ENCODE data around the gene CARMIL3. TPM values are rescaled to one million over a fixed set of nuclear protein-coding genes. Genes with fewer than 3 reads are reported as not detected.
A peak's percentile ranks its signal among the peaks of the same experiment; 100 is the strongest.

Gene CARMIL3
- total RNA-seq, 1 experiment from 2014 or later, result 1.00 TPM

GRCh38 chr14:24057271-24057670 is 5.5 kb downstream of the CARMIL3 start:
- H3K4me3 Mint-ChIP-seq (ENCODE audit: unreplicated experiment), result no peak overlapping the region
- peaks cover 5% of the 10 kb centered on the region; the same call in 1 of the 2 replicates for H3K4me1 ChIP-seq
- no peak overlapping the region for H3K4me3 ChIP-seq (ENCODE audit: low read depth, low read length)
- H3K27me3 Mint-ChIP-seq (ENCODE audit: insufficient read depth, unreplicated experiment), result peaks cover 6% of the 10 kb centered on the region
- intact Hi-C loops (cut with micrococcal nuclease; ENCODE audit: unreplicated experiment), result no loop called here
- H3K9me3 ChIP-seq, result no peaks in the 10 kb centered on the region
- no peaks in the 10 kb centered on the region for H3K4me1 Mint-ChIP-seq (ENCODE audit: low read depth, unreplicated experiment)
- CTCF ChIA-PET, result interaction anchor here (1.8 to 4.8 kb wide), 3 partner anchors 24 to 51 kb away, joined by 15 to 155 read pairs (median 129); partner anchors contain the start of gene PCK2
- H3K27ac Mint-ChIP-seq (ENCODE audit: unreplicated experiment), result no peak overlapping the region
- no peaks in the 10 kb centered on the region for H3K36me3 Mint-ChIP-seq (ENCODE audit: insufficient read depth, unreplicated experiment)
- DNase-seq, result no peak
- no peaks in the 10 kb centered on the region for H3K27me3 ChIP-seq (replicated peaks; ENCODE audit: control insufficient read depth, insufficient read depth, low read length)
- POLR2A ChIA-PET, result interaction anchor here (0.9 kb wide), 1 partner anchor 12 kb away, joined by 4 read pairs; no protein-coding TSS in a partner anchor
- BruUV-seq (replicated peaks), result no TSS peak
- no peaks in the 10 kb centered on the region for H3K36me3 ChIP-seq (ENCODE audit: control insufficient read depth, insufficient read depth, low read length)
- TF ChIP-seq CTCF (IDR thresholded peaks at IDR 0.05; ENCODE audit: insufficient read depth in 1 of 2, low read depth in 1 of 2, low read length in 1 of 2, severe bottlenecking in 1 of 2, unreplicated experiment in 1 of 2), result no peak
- H3K9me3 Mint-ChIP-seq (ENCODE audit: unreplicated experiment), result no peaks in the 10 kb centered on the region

DNA sequence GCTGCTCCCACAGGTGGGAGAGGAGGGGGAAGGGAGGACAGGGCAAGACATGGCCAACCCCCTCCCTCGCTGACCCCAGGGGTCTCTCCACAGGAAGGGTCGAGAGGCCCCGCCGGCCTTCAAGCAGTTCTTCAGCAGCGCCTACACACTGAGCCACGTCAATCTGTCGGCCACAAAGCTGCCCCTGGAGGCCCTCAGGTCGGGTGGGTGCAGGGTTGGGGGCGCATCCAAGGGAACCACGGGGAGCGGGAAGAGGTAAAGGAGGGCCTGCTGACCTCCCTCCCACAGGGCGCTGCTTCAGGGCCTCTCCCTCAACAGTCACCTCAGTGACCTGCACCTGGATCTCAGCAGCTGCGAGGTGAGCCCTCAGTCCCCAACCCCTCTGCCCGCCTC is 6.1 kb downstream of the CARMIL3 start:
- Mint-ChIP-seq H3K9me3 (ENCODE audit: unreplicated experiment) (no peaks in the 10 kb centered on the region), H3K4me3 (ENCODE audit: unreplicated experiment) (no peak overlapping the region), H3K27ac (ENCODE audit: unreplicated experiment) (no peak overlapping the region), H3K27me3 (ENCODE audit: insufficient read depth, unreplicated experiment) (peaks cover 6% of the 10 kb centered on the region), H3K36me3 (ENCODE audit: insufficient read depth, unreplicated experiment) (no peaks in the 10 kb centered on the region), H3K4me1 (ENCODE audit: low read depth, unreplicated experiment) (no peaks in the 10 kb centered on the region)
- Histone ChIP-seq H3K27me3 (replicated peaks; ENCODE audit: control insufficient read depth, insufficient read depth, low read length) (no peaks in the 10 kb centered on the region), H3K36me3 (ENCODE audit: control insufficient read depth, insufficient read depth, low read length) (no peaks in the 10 kb centered on the region), H3K9me3 (no peaks in the 10 kb centered on the region), H3K4me1 (no peaks in the 10 kb centered on the region; the same call in 1 of the 2 replicates), H3K4me3 (ENCODE audit: low read depth, low read length) (no peak overlapping the region)
- intact Hi-C loops (cut with micrococcal nuclease; ENCODE audit: unreplicated experiment), result loop anchor here (1.0 to 2.0 kb wide), 4 partner anchors 32 to 103 kb away; partner anchors contain the start of gene IRF9
- ChIA-PET CTCF (interaction anchor here (0.7 to 4.8 kb wide), 15 partner anchors 9 to 250 kb away, joined by 3 to 155 read pairs (median 6); partner anchors contain the start of genes CIDEB, CPNE6, DCAF11 and EMC9), POLR2A (interaction anchor here (0.9 to 1.5 kb wide), 5 partner anchors 36 to 84 kb away, joined by 3 to 14 read pairs (median 3); partner anchors contain the start of genes EMC9 and PCK2)
- TF ChIP-seq CTCF (IDR thresholded peaks at IDR 0.05; ENCODE audit: insufficient read depth in 1 of 2, low read depth in 1 of 2, low read length in 1 of 2, severe bottlenecking in 1 of 2, unreplicated experiment in 1 of 2), result no peak
- no TSS peak for BruUV-seq (replicated peaks)
- DNase-seq, result no peak

DNA sequence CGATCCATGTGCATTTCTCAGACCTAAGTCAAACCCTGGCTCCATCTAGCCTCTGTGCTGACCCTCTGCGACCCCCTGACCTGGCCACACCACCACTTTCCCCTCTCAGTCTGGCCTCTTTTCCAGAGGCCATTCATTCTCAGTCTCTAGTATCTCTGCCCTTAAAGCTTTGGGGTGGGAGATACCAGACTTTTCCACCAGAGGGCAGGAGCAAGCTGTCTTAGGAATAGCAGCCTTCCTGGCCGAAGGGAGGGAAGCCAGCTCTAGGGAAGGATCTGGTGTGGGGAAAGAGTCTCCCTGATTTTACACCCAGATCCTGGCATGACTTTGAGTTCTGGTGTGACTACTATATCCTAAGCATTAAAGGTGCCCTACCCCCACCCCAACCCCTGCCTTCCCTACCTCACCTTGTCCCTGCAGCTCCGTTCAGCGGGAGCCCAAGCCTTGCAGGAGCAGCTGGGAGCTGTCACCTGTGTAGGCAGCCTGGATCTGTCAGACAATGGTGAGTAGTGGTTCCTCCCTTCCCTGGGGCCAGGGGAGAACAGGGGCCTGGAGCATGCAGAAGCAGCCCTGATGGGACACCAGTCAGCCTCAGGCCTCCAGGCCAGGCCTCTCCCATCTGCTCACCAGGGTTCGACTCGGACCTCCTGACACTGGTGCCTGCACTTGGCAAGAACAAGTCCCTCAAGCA is 6.6 kb downstream of the CARMIL3 start:
- Mint-ChIP-seq H3K36me3 (ENCODE audit: insufficient read depth, unreplicated experiment) (no peaks in the 10 kb centered on the region), H3K9me3 (ENCODE audit: unreplicated experiment) (no peaks in the 10 kb centered on the region), H3K27me3 (ENCODE audit: insufficient read depth, unreplicated experiment) (peaks cover 3% of the 10 kb centered on the region), H3K27ac (ENCODE audit: unreplicated experiment) (no peak overlapping the region), H3K4me1 (ENCODE audit: low read depth, unreplicated experiment) (no peaks in the 10 kb centered on the region), H3K4me3 (ENCODE audit: unreplicated experiment) (no peak overlapping the region)
- Histone ChIP-seq H3K9me3 (no peaks in the 10 kb centered on the region), H3K27me3 (replicated peaks; ENCODE audit: control insufficient read depth, insufficient read depth, low read length) (no peaks in the 10 kb centered on the region), H3K4me1 (no peaks in the 10 kb centered on the region; the same call in 1 of the 2 replicates), H3K36me3 (ENCODE audit: control insufficient read depth, insufficient read depth, low read length) (no peaks in the 10 kb centered on the region), H3K4me3 (ENCODE audit: low read depth, low read length) (no peak overlapping the region)
- intact Hi-C loops (cut with micrococcal nuclease; ENCODE audit: unreplicated experiment), result loop anchor here (1.0 to 2.0 kb wide), 4 partner anchors 32 to 103 kb away; partner anchors contain the start of gene IRF9
- CTCF ChIA-PET, result interaction anchor here (0.7 to 4.8 kb wide), 16 partner anchors 9 to 308 kb away, joined by 3 to 155 read pairs (median 6); partner anchors contain the start of genes CIDEB, CPNE6, DCAF11 and EMC9
- POLR2A ChIA-PET, result interaction anchor here (0.9 to 1.5 kb wide), 5 partner anchors 35 to 83 kb away, joined by 3 to 14 read pairs (median 3); partner anchors contain the start of genes EMC9 and PCK2
- BruUV-seq (replicated peaks), result no TSS peak
- peak; percentile 70 to 81 for DNase-seq
- TF ChIP-seq CTCF (IDR thresholded peaks at IDR 0.05; ENCODE audit: insufficient read depth in 1 of 2, low read depth in 1 of 2, low read length in 1 of 2, severe bottlenecking in 1 of 2, unreplicated experiment in 1 of 2), result peak; percentile 66 to 85
